Suprapubic skin (tissue), 4 donors: ENCODE measurements around the gene CFAP97D2. TPM values are rescaled to one million over a fixed set of nuclear protein-coding genes. Genes with fewer than 3 reads are reported as not detected.

Experiments
- DNase-seq, 2 donors: peaks; one replicate each; pipeline ENCODE4 v3.0.0-alpha.2; 2019; ENCODE audit warnings: low spot score in 2 of 2
- H3K27ac ChIP-seq: fragments of 200-600 bp; sonication (generic); one replicate; pipeline ENCODE4 v1.5.1; 2019
- H3K27me3 ChIP-seq: fragments of 200-600 bp; sonication (generic); one replicate; pipeline ENCODE4 v1.5.1; 2019
- H3K36me3 ChIP-seq: fragments of 200-600 bp; sonication (generic); one replicate; pipeline ENCODE4 v1.5.1; 2019
- H3K4me1 ChIP-seq: fragments of 200-600 bp; sonication (generic); one replicate; pipeline ENCODE4 v1.5.1; 2019
- H3K4me3 ChIP-seq: fragments of 200-600 bp; sonication (generic); one replicate; pipeline ENCODE4 v1.5.1; 2019; ENCODE audit warnings: mild to moderate bottlenecking
- H3K9me3 ChIP-seq: fragments of 200-600 bp; sonication (generic); one replicate; pipeline ENCODE4 v1.5.1; 2019
- CTCF ChIP-seq, 2 donors: fragments of 200-600 bp in 1 of 2; fragments of 450-650 bp in 1 of 2; sonication (generic) in 1 of 2; IDR thresholded peaks; one replicate each; pipeline ENCODE4 v1.5.1; 2016 to 2019; ENCODE audit warnings: antibody characterized with exemption in 2 of 2, mild to moderate bottlenecking in 1 of 2, moderate library complexity in 1 of 2
- EP300 ChIP-seq: sonication (generic); formaldehyde crosslinking; IDR thresholded peaks from one replicate; pipeline ENCODE4 v1.6.1; 2017; ENCODE audit warnings: antibody characterized with exemption
- POLR2A ChIP-seq, 2 donors: fragments of 450-650 bp; IDR thresholded peaks; one replicate each; pipeline ENCODE4 v1.6.1; 2017; ENCODE audit warnings: antibody characterized with exemption in 2 of 2, mild to moderate bottlenecking in 2 of 2, moderate library complexity in 2 of 2
- POLR2AphosphoS5 ChIP-seq, 3 donors: sonication (generic); formaldehyde crosslinking; IDR thresholded peaks; one replicate each; pipeline ENCODE4 v1.6.1; 2017; ENCODE audit warnings: antibody characterized with exemption in 3 of 3
- WGBS: methylation state at CpG from one replicate; pipeline ENCODE4 v1.1.5; 2018; 5-methylcytosine and 5-hydroxymethylcytosine counted together
- total RNA-seq, 4 donors: library from RNA; depleted of rRNA; stranded (reverse); fragments of >200 nt; gene quantifications; one replicate each; pipeline ENCODE4 v1.1.0, GENCODE V29; 2016

The CFAP97D2 gene
- total RNA-seq = not detected

- TF ChIP-seq POLR2A (IDR thresholded peaks at IDR 0.05) = no peak
- TF ChIP-seq POLR2AphosphoS5 (IDR thresholded peaks at IDR 0.05) = no peak
- TF ChIP-seq CTCF (IDR thresholded peaks at IDR 0.05) = no peak
- TF ChIP-seq EP300 = no peak
- H3K27me3 ChIP-seq = peaks cover 8% of the 10 kb centered on the region
- H3K36me3 ChIP-seq = no peaks in the 10 kb centered on the region
- WGBS = 58% methylated on average over 13 of the region's 13 CpGs
- no peak within 1 kb of the TSS for H3K4me3 ChIP-seq
- H3K27ac ChIP-seq = no peak within 1 kb of the TSS
- H3K9me3 ChIP-seq = no peaks in the 10 kb centered on the region
- DNase-seq = no peak
- H3K4me1 ChIP-seq = no peaks in the 10 kb centered on the region
Measured at GRCh38 chr13:114179087-114179658, at the start of gene CFAP97D2. Gene CFAP97D2 (plus strand): TSS chr13:114179257. CDS start chr13:114179331, 74 bp downstream.

- Histone ChIP-seq H3K4me3 (no peak overlapping the region), H3K27ac (peak overlapping the region; percentile 83), H3K36me3 (no peaks in the 10 kb centered on the region), H3K27me3 (no peaks in the 10 kb centered on the region), H3K4me1 (peaks cover 48% of the 10 kb centered on the region), H3K9me3 (no peaks in the 10 kb centered on the region)
- no peak for DNase-seq
- TF ChIP-seq EP300 (no peak), POLR2AphosphoS5 (IDR thresholded peaks at IDR 0.05) (no peak)
- WGBS = 85% methylated on average over 6 of the region's 9 CpGs
Measured at GRCh38 chr13:114129649-114130062, 49.4 kb upstream of the CFAP97D2 start.

GRCh38 chr13:114130131-114130836, 48.8 kb upstream of the CFAP97D2 start:
- peaks cover 48% of the 10 kb centered on the region for H3K4me1 ChIP-seq
- no peaks in the 10 kb centered on the region for H3K9me3 ChIP-seq
- peak overlapping the region; percentile 90 for H3K4me3 ChIP-seq
- TF ChIP-seq POLR2AphosphoS5 (IDR thresholded peaks at IDR 0.05) (no peak), POLR2A (IDR thresholded peaks at IDR 0.05) (no peak), EP300 (no peak), CTCF (IDR thresholded peaks at IDR 0.05) (no peak)
- no peak for DNase-seq
- WGBS = 60% methylated on average over 2 of the region's 18 CpGs
- no peaks in the 10 kb centered on the region for H3K27me3 ChIP-seq
- H3K36me3 ChIP-seq = no peaks in the 10 kb centered on the region
- H3K27ac ChIP-seq = peak overlapping the region; percentile 83

- WGBS = 6% methylated on average over 17 of the region's 30 CpGs
- H3K36me3 ChIP-seq = no peaks in the 10 kb centered on the region
- H3K9me3 ChIP-seq = no peaks in the 10 kb centered on the region
- H3K27ac ChIP-seq = peak overlapping the region; percentile 83
- peaks cover 48% of the 10 kb centered on the region for H3K4me1 ChIP-seq
- no peak for DNase-seq
- TF ChIP-seq POLR2AphosphoS5 (IDR thresholded peaks at IDR 0.05) (no peak), EP300 (no peak), CTCF (IDR thresholded peaks at IDR 0.05) (no peak), POLR2A (IDR thresholded peaks at IDR 0.05) (no peak)
- H3K4me3 ChIP-seq = peak overlapping the region; percentile 90
- no peaks in the 10 kb centered on the region for H3K27me3 ChIP-seq
Measured at GRCh38 chr13:114130837-114131582, 48.0 kb upstream of the CFAP97D2 start.

GRCh38 chr13:114131583-114132418, 47.3 kb upstream of the CFAP97D2 start:
- Histone ChIP-seq H3K27me3 (no peaks in the 10 kb centered on the region), H3K4me1 (peaks cover 46% of the 10 kb centered on the region), H3K9me3 (no peaks in the 10 kb centered on the region), H3K36me3 (no peaks in the 10 kb centered on the region), H3K27ac (peak overlapping the region; percentile 83), H3K4me3 (peak overlapping the region; percentile 90)
- no peak for DNase-seq
- no peak for TF ChIP-seq EP300
- no peak for TF ChIP-seq CTCF (IDR thresholded peaks at IDR 0.05)
- no peak for TF ChIP-seq POLR2A (IDR thresholded peaks at IDR 0.05)
- TF ChIP-seq POLR2AphosphoS5 (IDR thresholded peaks at IDR 0.05) = no peak
- WGBS = 1% methylated on average over 27 of the region's 95 CpGs
